SK-N-SH (cell line): ENCODE data around the gene SH3PXD2A.

Experiments
- CHD2 ChIP-seq: fragments of 150-350 bp; IDR thresholded peaks from 2 replicates; pipeline ENCODE4 v1.6.1; 2018; ENCODE audit warnings: low read length; ENCODE audit not compliant: partially characterized antibody
- CTCF ChIP-seq: fragments of 200-600 bp; sonication (generic); IDR thresholded peaks from 2 replicates; pipeline ENCODE4 v1.6.1; 2017; ENCODE audit warnings: antibody characterized with exemption, mild to moderate bottlenecking, moderate library complexity
- GATA2 ChIP-seq: sonication (generic); formaldehyde crosslinking; IDR thresholded peaks from 2 replicates; pipeline ENCODE4 v1.5.0; 2020; ENCODE audit warnings: mild to moderate bottlenecking, missing genetic modification reagents
- NRF1 ChIP-seq: IDR thresholded peaks from 2 replicates; pipeline ENCODE4 v1.6.1; 2012; ENCODE audit warnings: low read depth, mild to moderate bottlenecking, low read length
- POLR2AphosphoS5 ChIP-seq: IDR thresholded peaks from 2 replicates; pipeline ENCODE4 v1.6.1; 2012; ENCODE audit warnings: low read depth, low read length
- RAD21 ChIP-seq: IDR thresholded peaks from 2 replicates; pipeline ENCODE4 v1.6.1; 2012; ENCODE audit warnings: mild to moderate bottlenecking, low read length
- RFX5 ChIP-seq: IDR thresholded peaks from 2 replicates; pipeline ENCODE4 v1.6.1; 2012; ENCODE audit warnings: mild to moderate bottlenecking, improper control_type of control experiment, low read length
- SIN3A ChIP-seq: IDR thresholded peaks from 2 replicates; pipeline ENCODE4 v1.6.1; 2012; ENCODE audit warnings: low read depth, mild to moderate bottlenecking, low read length, moderate library complexity, borderline replicate concordance
- SMC3 ChIP-seq: IDR thresholded peaks from 2 replicates; pipeline ENCODE4 v1.6.1; 2012; ENCODE audit warnings: low read depth, low read length, improper control_type of control experiment
- TCF12 ChIP-seq: IDR thresholded peaks from 2 replicates; pipeline ENCODE4 v1.4.0; 2012
- TEAD4 ChIP-seq: IDR thresholded peaks from 2 replicates; pipeline ENCODE4 v1.4.0; 2012; ENCODE audit warnings: mild to moderate bottlenecking, borderline replicate concordance; ENCODE audit not compliant: insufficient read depth
- YY1 ChIP-seq: IDR thresholded peaks from 2 replicates; pipeline ENCODE4 v1.4.0; 2012; ENCODE audit warnings: low read depth, mild to moderate bottlenecking

GRCh38 chr10:103885617-103886016 is 30.2 kb upstream of the SH3PXD2A start:
- TF ChIP-seq POLR2AphosphoS5 (no peak), CTCF (no peak), TCF12 (no peak), YY1 (no peak), GATA2 (CRISPR knock-in tag) (no peak), TEAD4 (no peak), NRF1 (no peak), CHD2 (no peak), RFX5 (no peak), SIN3A (no peak), RAD21 (no peak), SMC3 (no peak)
